Pancreas (tissue), 10 donors: ENCODE results near the gene PNMA8C. TPM values are rescaled to one million over a fixed set of nuclear protein-coding genes. Genes with fewer than 3 reads are reported as not detected.
A peak's percentile ranks its signal among the peaks of the same experiment; 100 is the strongest.

ENCODE experiments used
- ATAC-seq, 4 donors: fragments of 200-7000 bp; cut with Tn5 transposase; one replicate each; pipeline versions ENCODE4 v1.8.0 to v1.9.1; 2020; ENCODE audit warnings: mild to moderate bottlenecking in 4 of 4, moderate library complexity in 4 of 4
- DNase-seq, 6 donors: peaks; one replicate each; pipeline ENCODE4 v3.0.0-alpha.2; 2020
- FAIRE-seq: peaks from 2 replicates; lab custom pipeline; 2012; peaks lifted over from hg19 to GRCh38; lab: Jason Lieb, UNC
- H3K27ac ChIP-seq, 4 donors: fragments of 200-600 bp; sonication (generic); 1 replicate in 3 of 4; 2 replicates in 1 of 4; pipeline versions ENCODE4 v1.5.0 to v1.8.0; 2020
- H3K27me3 ChIP-seq, 4 donors: fragments of 200-600 bp; one replicate each; pipeline ENCODE4 v1.8.0; 2021
- H3K36me3 ChIP-seq, 3 donors: fragments of 200-600 bp; sonication (generic) in 1 of 3; one replicate each; pipeline versions ENCODE4 v1.5.0 to v1.8.0; 2020 to 2021
- H3K4me1 ChIP-seq, 3 donors: fragments of 200-600 bp; one replicate each; pipeline ENCODE4 v1.8.0; 2021
- H3K4me3 ChIP-seq, 4 donors: fragments of 200-600 bp; sonication (generic) in 2 of 4; one replicate each; pipeline versions ENCODE4 v1.5.0 to v1.8.0; 2020 to 2021
- H3K9me3 ChIP-seq, 4 donors: fragments of 200-600 bp; one replicate each; pipeline ENCODE4 v1.8.0; 2021
- CTCF ChIP-seq, 4 donors: fragments of 200-600 bp; sonication (generic) in 3 of 4; IDR thresholded peaks; one replicate each; pipeline versions ENCODE4 v1.5.0 to v1.8.0; 2021; ENCODE audit warnings: antibody characterized with exemption in 4 of 4
- WGBS, 2 donors: extraction: QIAGEN DNeasy Blood & Tissue Kit; methylation state at CpG; one replicate each; pipeline ENCODE4 v1.1.7; 2013; 5-methylcytosine and 5-hydroxymethylcytosine counted together
- intact Hi-C, 3 donors: fragments of 100-400 bp; cut with DNase I; formaldehyde crosslinking; loops; one replicate each; pipeline versions ENCODE4 v1.11.1 to v1.14.2; 2022
- polyA plus RNA-seq, 2 donors: library from polyadenylated mRNA; stranded (reverse); fragments of 200-250 nt; gene quantifications; one replicate each; pipeline ENCODE4 v1.2.3, GENCODE V29; 2013
- total RNA-seq, 6 donors: library from RNA; stranded (reverse); fragmentation: NEBNext Ultra II Directional in 4 of 6; extraction: Animal tissue kit (Norgen Biotek cat#: 25700) in 4 of 6; gene quantifications; one replicate each; pipeline versions ENCODE4 v1.2.1 to v1.2.4, GENCODE V29; 2021 to 2023
- donor health status: healthy with polysubstance abuse.
- donor health status: DM: no; HTN: no; CAD: no; lungs with moderate emphysema.
- donor health status: DM: no; HTN: no; CAD: no.
- donor health status: control.
- donor health status: control.
- donor health status: Bipolar disorder and iron deficiency.
- donor health status: DM: yes; HTN: yes; CAD: no.
- donor health status: DM: no; HTN: no; CAD: no.
- donor health status: DM: no; HTN: no; CAD: no.
- donor health status: DM: yes; HTN: yes; CAD: no.

Gene PNMA8C
- total and polyA plus RNA-seq, 8 donors: 0.08 to 0.61 (median 0.14) TPM; not detected in 2

- Histone ChIP-seq H3K4me3 (no peak overlapping the region), H3K27ac (no peak overlapping the region), H3K36me3 (peaks cover 4 to 17% (median 12%) of the 10 kb centered on the region in 3 donors), H3K4me1 (no peaks in the 10 kb centered on the region), H3K27me3 (no peaks in the 10 kb centered on the region), H3K9me3 (no peaks in the 10 kb centered on the region)
- 77 to 78% methylated on average over 21 of the region's 21 CpGs for WGBS, 2 donors
- ATAC-seq (no peak), FAIRE-seq (no peak), DNase-seq (peak in 2 of 6 donors; percentile 24 to 65)
- TF ChIP-seq CTCF (IDR thresholded peaks at IDR 0.05): no peak
- intact Hi-C loops: loop anchor here in 2 of 3 donors (5.0 kb wide), 3 partner anchors 95 to 110 kb away; no protein-coding TSS in a partner anchor
Measured at GRCh38 chr19:46392252-46392801, 36.4 kb downstream of the PNMA8C start.

- H3K9me3 ChIP-seq: no peaks in the 10 kb centered on the region
- TF ChIP-seq CTCF (IDR thresholded peaks at IDR 0.05): no peak
- DNase-seq: peak in 3 of 6 donors; percentile 19 to 52 (median 51)
- no peak for ATAC-seq
- WGBS, 2 donors: 90 to 91% methylated on average over 33 of the region's 33 CpGs
- FAIRE-seq: no peak
- no peak overlapping the region for H3K4me3 ChIP-seq
- H3K27me3 ChIP-seq: no peaks in the 10 kb centered on the region
- no peaks in the 10 kb centered on the region for H3K4me1 ChIP-seq
- intact Hi-C loops: loop anchor here in 2 of 3 donors (5.0 kb wide), 3 partner anchors 96 to 109 kb away; no protein-coding TSS in a partner anchor
- peaks cover 4 to 17% (median 12%) of the 10 kb centered on the region in 3 donors for H3K36me3 ChIP-seq
- no peak overlapping the region for H3K27ac ChIP-seq
Measured at GRCh38 chr19:46391296-46392251, 37.2 kb downstream of the PNMA8C start.

GRCh38 chr19:46390866-46391265 is 37.9 kb downstream of the PNMA8C start:
- H3K4me1 ChIP-seq: no peaks in the 10 kb centered on the region
- H3K4me3 ChIP-seq: no peak overlapping the region
- no peaks in the 10 kb centered on the region for H3K27me3 ChIP-seq
- peak in 1 of 4 donors; percentile 8 for ATAC-seq
- no peaks in the 10 kb centered on the region for H3K9me3 ChIP-seq
- no peak for FAIRE-seq
- no peak overlapping the region for H3K27ac ChIP-seq
- peaks cover 4 to 17% (median 12%) of the 10 kb centered on the region in 3 donors for H3K36me3 ChIP-seq
- TF ChIP-seq CTCF (IDR thresholded peaks at IDR 0.05): no peak
- intact Hi-C loops: loop anchor here in 2 of 3 donors (5.0 kb wide), 3 partner anchors 96 to 109 kb away; no protein-coding TSS in a partner anchor
- DNase-seq: peak in 2 of 6 donors; percentile 41 to 58
- 94 to 95% methylated on average over 18 of the region's 18 CpGs for WGBS, 2 donors

GRCh38 chr19:46390121-46390858 is 38.4 kb downstream of the PNMA8C start:
- ATAC-seq: no peak
- H3K36me3 ChIP-seq: peaks cover 4 to 17% (median 12%) of the 10 kb centered on the region in 3 donors
- no peak for TF ChIP-seq CTCF (IDR thresholded peaks at IDR 0.05)
- no peaks in the 10 kb centered on the region for H3K9me3 ChIP-seq
- H3K27me3 ChIP-seq: no peaks in the 10 kb centered on the region
- DNase-seq: peak in 2 of 6 donors; percentile 47 to 70
- WGBS, 2 donors: 92 to 93% methylated on average over 16 of the region's 16 CpGs
- H3K27ac ChIP-seq: no peak overlapping the region
- FAIRE-seq: no peak
- H3K4me1 ChIP-seq: no peaks in the 10 kb centered on the region
- intact Hi-C loops: loop anchor here in 2 of 3 donors (5.0 kb wide), 3 partner anchors 97 to 108 kb away; no protein-coding TSS in a partner anchor
- no peak overlapping the region for H3K4me3 ChIP-seq
